ENCODE data around the gene ERGIC3. TPM values are rescaled to one million over a fixed set of nuclear protein-coding genes. Genes with fewer than 3 reads are reported as not detected.

ERGIC3 gene
- total and polyA plus RNA-seq, 2 of the 13 experiments (the other 11 are each of a cell fraction or from before 2014, with no cell fraction given): 407 to 670 TPM

- TF ChIP-seq IKZF5 (CRISPR knock-in tag; IDR thresholded peaks at IDR 0.05): 0 out of 2 replicates have a peak, but pooled peaks have one; percentile 20
- TF ChIP-seq ZNF281 (CRISPR knock-in tag; IDR thresholded peaks at IDR 0.05; ENCODE audit: borderline replicate concordance): no peak
- no peak for TF ChIP-seq KDM5A (IDR thresholded peaks at IDR 0.05; ENCODE audit: borderline replicate concordance, low read length)
- TF ChIP-seq MEIS1 (CRISPR knock-in tag; IDR thresholded peaks at IDR 0.05; ENCODE audit: borderline replicate concordance): no peak
- TF ChIP-seq HDAC6 (IDR thresholded peaks at IDR 0.05; ENCODE audit: low read depth, low read length): no peak
- peak; percentile 48; the same call in 1 of the 2 replicates for TF ChIP-seq ZFP37 (CRISPR knock-in tag; IDR thresholded peaks at IDR 0.05; ENCODE audit: borderline replicate concordance)
- TF ChIP-seq ATF4 (CRISPR knock-in tag; IDR thresholded peaks at IDR 0.05): no peak
- no peak for TF ChIP-seq CREB3 (CRISPR knock-in tag; IDR thresholded peaks at IDR 0.05)
- TF ChIP-seq ZNF274 (CRISPR knock-in tag; IDR thresholded peaks at IDR 0.05): no peak
- TF ChIP-seq REST (IDR thresholded peaks at IDR 0.05; ENCODE audit: borderline replicate concordance in 1 of 2, low read depth in 1 of 2, low read length in 2 of 2): no peak
- no peak for TF ChIP-seq CREM (IDR thresholded peaks at IDR 0.05)
- TF ChIP-seq CREM (CRISPR knock-in tag; IDR thresholded peaks at IDR 0.05): no peak
Measured at GRCh38 chr20:35604449-35604747, 62.5 kb downstream of the ERGIC3 start (continued).
